HFF-Myc (cell line): Measurements from ENCODE around the gene SLC23A3.

Experiments used
- DNase-seq: peaks from one replicate; pipeline ENCODE4 v3.0.0-alpha.2; 2011; ENCODE audit warnings: low read depth; ENCODE audit errors: extremely low read depth
- H3K4me3 ChIP-seq: replicated peaks from 2 replicates; pipeline ENCODE4 v1.5.1; 2011; ENCODE audit warnings: low read depth, mild to moderate bottlenecking, control low read depth, low read length
- CTCF ChIP-seq: IDR thresholded peaks from 2 replicates; pipeline ENCODE4 v1.5.1; 2012; ENCODE audit warnings: mild to moderate bottlenecking, low read depth, low read length, control low read depth; ENCODE audit errors: missing control alignments

SLC23A3 gene

GRCh38 chr2:219125225-219125885, 44.5 kb downstream of the SLC23A3 start:
- no peak for TF ChIP-seq CTCF
- no peak for DNase-seq
- H3K4me3 ChIP-seq: no peak overlapping the region

- DNase-seq: no peak
- TF ChIP-seq CTCF: no peak
- H3K4me3 ChIP-seq: no peak overlapping the region
These were observed 45.3 kb downstream of the SLC23A3 start for GRCh38 chr2:219124381-219125110.

DNA sequence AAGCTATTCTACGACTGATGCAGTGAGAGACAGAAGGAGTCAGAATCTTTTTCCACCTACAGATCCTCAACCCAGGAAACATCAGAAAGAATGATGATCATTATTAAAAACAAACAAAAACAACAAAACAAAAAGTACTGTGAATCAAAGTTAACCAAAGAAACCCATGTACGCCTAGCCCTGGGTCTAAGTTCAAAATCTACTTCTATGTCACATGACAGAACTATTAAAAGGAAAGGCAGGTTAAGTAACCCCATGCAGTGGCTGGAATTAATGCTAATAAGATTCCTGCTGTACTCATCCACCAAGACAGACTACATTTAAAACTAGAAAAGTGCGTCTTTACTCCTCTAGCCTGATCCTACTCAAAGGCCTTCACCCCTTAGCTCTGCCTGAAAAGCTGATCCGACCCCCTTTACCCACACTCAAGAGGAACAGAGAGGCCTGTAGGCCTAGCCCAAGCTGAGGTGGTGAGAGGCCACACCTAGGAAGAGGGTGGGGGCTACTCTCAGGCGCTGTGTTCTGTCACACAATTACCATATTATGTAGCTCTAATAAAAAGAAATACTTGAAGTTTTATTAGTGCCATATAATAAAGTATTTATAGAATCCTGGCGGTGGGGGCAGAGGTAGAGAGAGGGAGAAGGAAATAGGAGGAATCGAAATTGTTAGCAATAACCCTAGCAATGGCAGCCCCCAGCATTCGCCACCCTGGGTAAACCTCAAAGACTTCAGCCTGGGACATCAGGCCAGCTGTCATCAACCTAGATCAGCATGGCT, 46.3 kb downstream of the SLC23A3 start:
- no peak for TF ChIP-seq CTCF
- no peak overlapping the region for H3K4me3 ChIP-seq
- no peak for DNase-seq

GRCh38 chr2:219122202-219122980, 47.4 kb downstream of the SLC23A3 start:
- DNase-seq: no peak
- H3K4me3 ChIP-seq: no peak overlapping the region
- TF ChIP-seq CTCF: no peak

GRCh38 chr2:219120082-219120481, 49.7 kb downstream of the SLC23A3 start:
- no peak overlapping the region for H3K4me3 ChIP-seq
- no peak for TF ChIP-seq CTCF
- no peak for DNase-seq

DNA sequence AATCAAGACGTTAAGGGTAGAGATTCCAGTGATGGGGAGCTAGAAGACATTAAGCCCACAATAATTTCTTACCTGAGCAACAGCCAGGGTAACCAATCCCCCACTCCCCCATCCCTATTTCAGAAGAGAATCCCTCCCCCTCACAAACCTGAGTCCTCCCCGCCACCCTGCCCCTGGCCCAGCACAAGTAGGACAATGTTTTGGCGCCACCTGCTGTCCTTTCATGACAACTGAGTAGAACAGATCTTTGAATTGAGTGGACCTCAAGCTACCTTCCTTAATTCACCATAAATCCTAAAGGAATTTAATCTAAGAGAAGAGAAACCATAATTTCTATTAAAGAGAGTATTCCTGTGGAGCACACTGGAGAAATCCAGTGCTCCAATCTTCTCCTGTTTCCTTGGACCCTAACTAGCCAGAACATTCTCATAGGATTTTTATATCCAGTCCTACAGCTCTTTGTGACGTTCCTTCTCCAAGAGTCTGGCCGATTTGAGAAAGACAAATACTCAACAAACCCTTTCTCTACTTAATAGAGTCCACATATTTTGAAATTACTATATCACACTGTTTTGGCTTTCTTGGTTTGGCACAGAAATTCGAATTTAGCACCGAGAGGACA, 50.3 kb downstream of the SLC23A3 start:
- H3K4me3 ChIP-seq: no peak overlapping the region
- DNase-seq: no peak
- peak; percentile 73 for TF ChIP-seq CTCF
